Loucy (cell line): ENCODE data around the gene ZNF831.

Experiments used
- EZH2phosphoT487 ChIP-seq: fragments of 200-600 bp; IDR thresholded peaks from 2 replicates; pipeline ENCODE4 v1.6.1; 2018; ENCODE audit warnings: antibody characterized with exemption, mild to moderate bottlenecking, moderate library complexity, borderline replicate concordance
- TF ChIP-seq, protein P1 (sequence below): fragments of 200-600 bp; sonication (generic); conservative IDR thresholded peaks from 2 replicates; pipeline ENCODE4 v1.5.1; 2014; ENCODE audit warnings: mild to moderate bottlenecking, antibody characterized with exemption, low read length

DNA sequence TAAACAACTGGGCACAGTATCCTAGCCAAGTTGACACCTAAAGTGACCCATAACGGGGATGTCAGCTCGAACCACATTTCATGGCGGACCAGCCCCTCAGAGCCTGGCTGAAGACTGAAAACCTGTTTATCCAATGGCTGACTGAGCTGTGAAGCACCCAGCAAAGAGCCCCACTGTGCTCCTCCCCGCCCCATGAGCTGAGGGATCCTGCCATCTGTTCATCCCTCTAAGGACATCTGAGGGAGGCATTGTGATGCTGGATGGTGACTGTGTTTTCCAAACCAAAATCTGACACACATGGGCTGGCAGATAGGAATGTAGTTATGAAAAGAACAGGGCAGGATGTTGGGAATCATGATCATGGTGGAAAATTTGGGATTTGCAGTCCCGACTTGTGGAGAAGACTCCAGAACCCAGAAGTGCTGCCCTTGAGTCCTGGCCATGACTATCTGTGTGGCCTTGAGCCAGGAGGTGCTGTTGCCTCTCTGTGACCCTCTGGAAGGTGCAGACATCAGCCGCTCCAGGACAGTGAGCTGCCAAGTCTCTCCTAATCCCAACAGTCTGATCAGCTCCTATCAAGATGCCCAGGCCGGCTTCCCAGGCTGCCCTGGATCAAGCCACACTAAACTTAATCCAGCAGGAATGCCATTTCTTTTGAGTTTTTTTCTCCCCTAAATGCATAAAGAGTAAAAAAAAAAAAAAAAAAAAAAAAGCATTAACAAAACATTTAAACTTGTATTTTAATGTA, 142.5 kb downstream of the ZNF831 start:
- TF ChIP-seq, protein P1, sequence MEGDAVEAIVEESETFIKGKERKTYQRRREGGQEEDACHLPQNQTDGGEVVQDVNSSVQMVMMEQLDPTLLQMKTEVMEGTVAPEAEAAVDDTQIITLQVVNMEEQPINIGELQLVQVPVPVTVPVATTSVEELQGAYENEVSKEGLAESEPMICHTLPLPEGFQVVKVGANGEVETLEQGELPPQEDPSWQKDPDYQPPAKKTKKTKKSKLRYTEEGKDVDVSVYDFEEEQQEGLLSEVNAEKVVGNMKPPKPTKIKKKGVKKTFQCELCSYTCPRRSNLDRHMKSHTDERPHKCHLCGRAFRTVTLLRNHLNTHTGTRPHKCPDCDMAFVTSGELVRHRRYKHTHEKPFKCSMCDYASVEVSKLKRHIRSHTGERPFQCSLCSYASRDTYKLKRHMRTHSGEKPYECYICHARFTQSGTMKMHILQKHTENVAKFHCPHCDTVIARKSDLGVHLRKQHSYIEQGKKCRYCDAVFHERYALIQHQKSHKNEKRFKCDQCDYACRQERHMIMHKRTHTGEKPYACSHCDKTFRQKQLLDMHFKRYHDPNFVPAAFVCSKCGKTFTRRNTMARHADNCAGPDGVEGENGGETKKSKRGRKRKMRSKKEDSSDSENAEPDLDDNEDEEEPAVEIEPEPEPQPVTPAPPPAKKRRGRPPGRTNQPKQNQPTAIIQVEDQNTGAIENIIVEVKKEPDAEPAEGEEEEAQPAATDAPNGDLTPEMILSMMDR, result no peak
- TF ChIP-seq EZH2phosphoT487, result no peak
